ENCODE measurements around the gene DNAH14. TPM values are rescaled to one million over a fixed set of nuclear protein-coding genes. Genes with fewer than 3 reads are reported as not detected.

DNAH14 gene
- total and polyA plus RNA-seq, 2 of the 13 experiments (the other 11 are each of a cell fraction or from before 2014, with no cell fraction given) = 4.5 to 27.5 TPM

DNA sequence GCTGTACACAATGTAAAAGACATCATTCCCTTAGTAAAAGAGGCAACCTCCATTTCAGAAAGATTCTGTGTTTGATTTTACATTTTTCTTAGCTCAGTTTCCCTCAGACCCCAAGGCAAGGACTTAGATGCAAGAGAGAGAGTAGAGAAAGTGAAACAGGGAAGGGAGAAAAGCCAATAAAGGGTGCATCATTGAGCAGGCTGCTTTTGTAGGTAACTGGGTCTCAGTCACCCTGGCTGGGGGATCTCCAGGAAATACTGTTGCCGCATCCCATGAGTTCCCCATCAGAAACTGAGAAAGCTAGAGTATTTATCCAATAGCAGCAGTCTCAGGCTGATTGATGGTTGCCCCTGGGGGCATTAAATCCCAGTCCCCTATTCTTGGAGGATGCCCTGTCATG lies 23.1 kb upstream of the DNAH14 start (continued):
- TF ChIP-seq ERF (CRISPR knock-in tag; IDR thresholded peaks at IDR 0.05) (no peak), NAIF1 (CRISPR knock-in tag; IDR thresholded peaks at IDR 0.05; ENCODE audit: borderline replicate concordance) (no peak), KLF15 (CRISPR knock-in tag; IDR thresholded peaks at IDR 0.05; ENCODE audit: borderline replicate concordance) (no peak)
- TF ChIP-seq, protein P1, sequence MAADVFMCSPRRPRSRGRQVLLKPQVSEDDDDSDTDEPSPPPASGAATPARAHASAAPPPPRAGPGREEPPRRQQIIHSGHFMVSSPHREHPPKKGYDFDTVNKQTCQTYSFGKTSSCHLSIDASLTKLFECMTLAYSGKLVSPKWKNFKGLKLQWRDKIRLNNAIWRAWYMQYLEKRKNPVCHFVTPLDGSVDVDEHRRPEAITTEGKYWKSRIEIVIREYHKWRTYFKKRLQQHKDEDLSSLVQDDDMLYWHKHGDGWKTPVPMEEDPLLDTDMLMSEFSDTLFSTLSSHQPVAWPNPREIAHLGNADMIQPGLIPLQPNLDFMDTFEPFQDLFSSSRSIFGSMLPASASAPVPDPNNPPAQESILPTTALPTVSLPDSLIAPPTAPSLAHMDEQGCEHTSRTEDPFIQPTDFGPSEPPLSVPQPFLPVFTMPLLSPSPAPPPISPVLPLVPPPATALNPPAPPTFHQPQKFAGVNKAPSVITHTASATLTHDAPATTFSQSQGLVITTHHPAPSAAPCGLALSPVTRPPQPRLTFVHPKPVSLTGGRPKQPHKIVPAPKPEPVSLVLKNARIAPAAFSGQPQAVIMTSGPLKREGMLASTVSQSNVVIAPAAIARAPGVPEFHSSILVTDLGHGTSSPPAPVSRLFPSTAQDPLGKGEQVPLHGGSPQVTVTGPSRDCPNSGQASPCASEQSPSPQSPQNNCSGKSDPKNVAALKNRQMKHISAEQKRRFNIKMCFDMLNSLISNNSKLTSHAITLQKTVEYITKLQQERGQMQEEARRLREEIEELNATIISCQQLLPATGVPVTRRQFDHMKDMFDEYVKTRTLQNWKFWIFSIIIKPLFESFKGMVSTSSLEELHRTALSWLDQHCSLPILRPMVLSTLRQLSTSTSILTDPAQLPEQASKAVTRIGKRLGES (CRISPR knock-in tag; IDR thresholded peaks at IDR 0.05; ENCODE audit: borderline replicate concordance) = no peak
- TF ChIP-seq, protein P2, sequence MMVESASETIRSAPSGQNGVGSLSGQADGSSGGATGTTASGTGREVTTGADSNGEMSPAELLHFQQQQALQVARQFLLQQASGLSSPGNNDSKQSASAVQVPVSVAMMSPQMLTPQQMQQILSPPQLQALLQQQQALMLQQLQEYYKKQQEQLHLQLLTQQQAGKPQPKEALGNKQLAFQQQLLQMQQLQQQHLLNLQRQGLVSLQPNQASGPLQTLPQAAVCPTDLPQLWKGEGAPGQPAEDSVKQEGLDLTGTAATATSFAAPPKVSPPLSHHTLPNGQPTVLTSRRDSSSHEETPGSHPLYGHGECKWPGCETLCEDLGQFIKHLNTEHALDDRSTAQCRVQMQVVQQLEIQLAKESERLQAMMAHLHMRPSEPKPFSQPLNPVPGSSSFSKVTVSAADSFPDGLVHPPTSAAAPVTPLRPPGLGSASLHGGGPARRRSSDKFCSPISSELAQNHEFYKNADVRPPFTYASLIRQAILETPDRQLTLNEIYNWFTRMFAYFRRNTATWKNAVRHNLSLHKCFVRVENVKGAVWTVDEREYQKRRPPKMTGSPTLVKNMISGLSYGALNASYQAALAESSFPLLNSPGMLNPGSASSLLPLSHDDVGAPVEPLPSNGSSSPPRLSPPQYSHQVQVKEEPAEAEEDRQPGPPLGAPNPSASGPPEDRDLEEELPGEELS (CRISPR knock-in tag; IDR thresholded peaks at IDR 0.05) = no peak

DNA sequence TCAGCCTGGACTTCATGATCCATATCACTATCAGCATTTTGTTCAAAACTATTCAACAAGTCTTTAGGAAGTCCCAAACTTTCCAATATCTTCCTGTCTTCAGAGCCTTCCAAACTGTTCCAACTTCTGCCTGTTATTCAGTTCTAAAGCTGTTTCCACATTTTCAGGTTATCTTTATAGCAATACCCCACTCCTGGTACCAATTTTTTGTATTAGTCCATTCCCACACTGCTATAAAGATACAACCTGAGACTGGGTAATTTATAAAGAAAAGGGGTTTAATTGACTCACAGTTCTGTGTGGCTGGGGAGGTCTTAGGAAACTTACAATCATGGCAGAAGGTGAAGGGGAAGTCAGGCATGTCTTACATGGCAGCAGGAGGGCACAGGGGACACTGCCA lies 18.3 kb upstream of the DNAH14 start:
- Histone ChIP-seq H2AFZ (ENCODE audit: low read length) (no peak overlapping the region), H3K9ac (ENCODE audit: insufficient read depth, low read depth, low read length) (no peak overlapping the region), H3K4me2 (ENCODE audit: low read depth, low read length) (no peak overlapping the region), H4K20me1 (ENCODE audit: insufficient read depth, low read length) (no peaks in the 10 kb centered on the region), H3K4me1 (ENCODE audit: insufficient read depth, low read length) (no peaks in the 10 kb centered on the region), H3K27ac (ENCODE audit: extremely low read length, insufficient read depth, low read length) (no peak overlapping the region), H3K27me3 (ENCODE audit: control insufficient read depth in 1 of 2, insufficient read depth in 2 of 2, low read length in 2 of 2) (no peaks in the 10 kb centered on the region), H3K9me3 (ENCODE audit: low read length) (peaks cover 39% of the 10 kb centered on the region), H3K4me3 (replicated peaks in 1 of 3; ENCODE audit: insufficient read depth in 1 of 3, low read depth in 2 of 3, low read length in 3 of 3) (no peak overlapping the region), H3K36me3 (replicated peaks in 1 of 2; ENCODE audit: control insufficient read depth in 1 of 2, insufficient read depth in 2 of 2, low read length in 2 of 2) (no peaks in the 10 kb centered on the region), H3K79me2 (ENCODE audit: insufficient read depth, low read length) (no peaks in the 10 kb centered on the region)
- DNase-seq (ENCODE audit: low spot score) = no peak
- no peak for ATAC-seq
- ChIA-PET CTCF (ENCODE audit: low intra/inter-chr PET ratio, low total read pairs) (no interaction called here), POLR2A (no interaction called here)
- FAIRE-seq = no peak
- BruUV-seq (replicated peaks) = no TSS peak
- in situ Hi-C loops (cut with HindIII; ENCODE audit: extremely low pct_ligation_motif_present, low pct_unique_long_range_greater_than_20kb) = no loop called here
- intact Hi-C loops (cut with micrococcal nuclease; ENCODE audit: unreplicated experiment) = no loop called here
- TF ChIP-seq, protein P3, sequence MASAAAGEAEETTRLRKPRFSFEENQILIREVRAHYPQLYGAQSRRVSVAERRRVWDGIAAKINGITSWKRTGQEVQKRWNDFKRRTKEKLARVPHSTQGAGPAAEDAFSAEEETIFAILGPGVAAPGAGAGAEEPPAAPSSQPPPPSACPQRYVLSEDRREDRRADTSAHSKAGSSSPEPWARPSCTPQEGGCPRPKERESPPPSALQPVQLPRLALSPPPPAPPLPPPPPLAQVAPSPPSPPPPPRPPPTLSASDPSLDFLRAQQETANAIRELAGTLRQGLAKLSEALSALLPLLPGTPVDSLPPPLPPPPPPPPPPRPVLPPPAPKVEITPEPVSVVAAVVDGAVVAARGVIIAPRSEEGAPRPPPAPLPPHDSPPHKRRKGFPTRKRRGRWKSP (CRISPR knock-in tag; IDR thresholded peaks at IDR 0.05) = no peak
- TF ChIP-seq KAT8 (CRISPR knock-in tag; IDR thresholded peaks at IDR 0.05) = no peak
- TF ChIP-seq, protein P4, sequence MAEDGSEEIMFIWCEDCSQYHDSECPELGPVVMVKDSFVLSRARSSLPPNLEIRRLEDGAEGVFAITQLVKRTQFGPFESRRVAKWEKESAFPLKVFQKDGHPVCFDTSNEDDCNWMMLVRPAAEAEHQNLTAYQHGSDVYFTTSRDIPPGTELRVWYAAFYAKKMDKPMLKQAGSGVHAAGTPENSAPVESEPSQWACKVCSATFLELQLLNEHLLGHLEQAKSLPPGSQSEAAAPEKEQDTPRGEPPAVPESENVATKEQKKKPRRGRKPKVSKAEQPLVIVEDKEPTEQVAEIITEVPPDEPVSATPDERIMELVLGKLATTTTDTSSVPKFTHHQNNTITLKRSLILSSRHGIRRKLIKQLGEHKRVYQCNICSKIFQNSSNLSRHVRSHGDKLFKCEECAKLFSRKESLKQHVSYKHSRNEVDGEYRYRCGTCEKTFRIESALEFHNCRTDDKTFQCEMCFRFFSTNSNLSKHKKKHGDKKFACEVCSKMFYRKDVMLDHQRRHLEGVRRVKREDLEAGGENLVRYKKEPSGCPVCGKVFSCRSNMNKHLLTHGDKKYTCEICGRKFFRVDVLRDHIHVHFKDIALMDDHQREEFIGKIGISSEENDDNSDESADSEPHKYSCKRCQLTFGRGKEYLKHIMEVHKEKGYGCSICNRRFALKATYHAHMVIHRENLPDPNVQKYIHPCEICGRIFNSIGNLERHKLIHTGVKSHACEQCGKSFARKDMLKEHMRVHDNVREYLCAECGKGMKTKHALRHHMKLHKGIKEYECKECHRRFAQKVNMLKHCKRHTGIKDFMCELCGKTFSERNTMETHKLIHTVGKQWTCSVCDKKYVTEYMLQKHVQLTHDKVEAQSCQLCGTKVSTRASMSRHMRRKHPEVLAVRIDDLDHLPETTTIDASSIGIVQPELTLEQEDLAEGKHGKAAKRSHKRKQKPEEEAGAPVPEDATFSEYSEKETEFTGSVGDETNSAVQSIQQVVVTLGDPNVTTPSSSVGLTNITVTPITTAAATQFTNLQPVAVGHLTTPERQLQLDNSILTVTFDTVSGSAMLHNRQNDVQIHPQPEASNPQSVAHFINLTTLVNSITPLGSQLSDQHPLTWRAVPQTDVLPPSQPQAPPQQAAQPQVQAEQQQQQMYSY (CRISPR knock-in tag; IDR thresholded peaks at IDR 0.05) = no peak
- TF ChIP-seq, protein P5, sequence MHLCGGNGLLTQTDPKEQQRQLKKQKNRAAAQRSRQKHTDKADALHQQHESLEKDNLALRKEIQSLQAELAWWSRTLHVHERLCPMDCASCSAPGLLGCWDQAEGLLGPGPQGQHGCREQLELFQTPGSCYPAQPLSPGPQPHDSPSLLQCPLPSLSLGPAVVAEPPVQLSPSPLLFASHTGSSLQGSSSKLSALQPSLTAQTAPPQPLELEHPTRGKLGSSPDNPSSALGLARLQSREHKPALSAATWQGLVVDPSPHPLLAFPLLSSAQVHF (CRISPR knock-in tag; IDR thresholded peaks at IDR 0.05) = no peak
- no peak for TF ChIP-seq NAIF1 (CRISPR knock-in tag; IDR thresholded peaks at IDR 0.05; ENCODE audit: borderline replicate concordance)
- no peak for TF ChIP-seq MZF1 (CRISPR knock-in tag; IDR thresholded peaks at IDR 0.05; ENCODE audit: borderline replicate concordance)
- no peak for TF ChIP-seq ZNF670 (CRISPR knock-in tag; IDR thresholded peaks at IDR 0.05; ENCODE audit: borderline replicate concordance)
- no peak for TF ChIP-seq ARNTL (CRISPR knock-in tag; IDR thresholded peaks at IDR 0.05)
